Activated T-helper 17 cell treated with anti-CD3 and anti-CD28 coated beads, Interleukin-2, amount 50 U/mL, for 72 hours (primary cell): Measurements from ENCODE around the gene SSMEM1. TPM values are rescaled to one million over a fixed set of nuclear protein-coding genes. Genes with fewer than 3 reads are reported as not detected.

Experiments
- ATAC-seq: fragments of 150-1000 bp; cut with Tn5 transposase; replicated peaks from 2 replicates; pipeline ENCODE4 v1.10.0; 2021; ENCODE audit warnings: mild to moderate bottlenecking, moderate library complexity
- H3K27ac Mint-ChIP-seq: one replicate; pipeline ENCODE4 v1.8.0; 2022; ENCODE audit warnings: mixed read lengths
- H3K27me3 Mint-ChIP-seq: one replicate; pipeline ENCODE4 v1.8.0; 2022; ENCODE audit warnings: mixed read lengths
- H3K36me3 Mint-ChIP-seq: one replicate; pipeline ENCODE4 v1.8.0; 2022; ENCODE audit warnings: low read depth, mild to moderate bottlenecking, mixed read lengths
- H3K4me1 Mint-ChIP-seq: one replicate; pipeline ENCODE4 v1.8.0; 2022; ENCODE audit warnings: mixed read lengths
- H3K4me3 Mint-ChIP-seq: one replicate; pipeline ENCODE4 v1.8.0; 2022; ENCODE audit warnings: mild to moderate bottlenecking, mixed read lengths
- H3K9me3 Mint-ChIP-seq: one replicate; pipeline ENCODE4 v1.8.0; 2022; ENCODE audit warnings: mixed read lengths
- total RNA-seq, 2 donors: library from RNA; stranded (reverse); gene quantifications; one replicate each; pipeline ENCODE4 v1.2.3, GENCODE V29; 2022

SSMEM1 gene
- total RNA-seq, 2 donors from 2014 or later = not detected

GRCh38 chr7:130196476-130196875, 11.2 kb upstream of the SSMEM1 start:
- H3K36me3 Mint-ChIP-seq = peaks cover 97% of the 10 kb centered on the region
- no peaks in the 10 kb centered on the region for H3K9me3 Mint-ChIP-seq
- no peaks in the 10 kb centered on the region for H3K27me3 Mint-ChIP-seq
- no peak overlapping the region for H3K27ac Mint-ChIP-seq
- no peak overlapping the region for H3K4me3 Mint-ChIP-seq
- no peak for ATAC-seq
- peaks cover 9% of the 10 kb centered on the region for H3K4me1 Mint-ChIP-seq

- Mint-ChIP-seq H3K27me3 (no peaks in the 10 kb centered on the region), H3K27ac (no peak overlapping the region), H3K9me3 (no peaks in the 10 kb centered on the region), H3K4me1 (peaks cover 14% of the 10 kb centered on the region), H3K36me3 (peaks cover 97% of the 10 kb centered on the region), H3K4me3 (no peak overlapping the region)
- ATAC-seq = no peak
These were observed 10.6 kb upstream of the SSMEM1 start for GRCh38 chr7:130197094-130197493.

- Mint-ChIP-seq H3K4me1 (peaks cover 25% of the 10 kb centered on the region), H3K27ac (no peak overlapping the region), H3K27me3 (no peaks in the 10 kb centered on the region), H3K9me3 (no peaks in the 10 kb centered on the region), H3K36me3 (peaks cover 84% of the 10 kb centered on the region), H3K4me3 (no peak overlapping the region)
- no peak for ATAC-seq
These were observed 5.9 kb upstream of the SSMEM1 start for GRCh38 chr7:130201796-130202195.

GRCh38 chr7:130205084-130205947, 2.3 kb upstream of the SSMEM1 start, which contains the start of gene TMEM209:
TMEM209 (minus strand) TSS chr7:130205406; CDS start chr7:130205375, 31 bp downstream.
- H3K27ac Mint-ChIP-seq = peak within 1 kb of the TSS; percentile 99
- H3K36me3 Mint-ChIP-seq = peaks cover 49% of the 10 kb centered on the region
- H3K9me3 Mint-ChIP-seq = no peaks in the 10 kb centered on the region
- no peaks in the 10 kb centered on the region for H3K27me3 Mint-ChIP-seq
- peak; percentile 98 for ATAC-seq
- H3K4me1 Mint-ChIP-seq = peaks cover 21% of the 10 kb centered on the region
- peak within 1 kb of the TSS; percentile 99 for H3K4me3 Mint-ChIP-seq

GRCh38 chr7:130207033-130207432, 627 bp upstream of the SSMEM1 start:
- Mint-ChIP-seq H3K27me3 (peaks cover 2% of the 10 kb centered on the region), H3K9me3 (no peaks in the 10 kb centered on the region), H3K4me3 (no peak overlapping the region), H3K4me1 (peaks cover 11% of the 10 kb centered on the region), H3K27ac (no peak overlapping the region), H3K36me3 (peaks cover 31% of the 10 kb centered on the region)
- no peak for ATAC-seq

GRCh38 chr7:130208516-130208915, 856 bp downstream of the SSMEM1 start:
- Mint-ChIP-seq H3K27ac (no peak overlapping the region), H3K27me3 (peaks cover 4% of the 10 kb centered on the region), H3K4me3 (no peak overlapping the region), H3K4me1 (peaks cover 6% of the 10 kb centered on the region), H3K9me3 (no peaks in the 10 kb centered on the region), H3K36me3 (peaks cover 17% of the 10 kb centered on the region)
- ATAC-seq = no peak

- no peak for ATAC-seq
- Mint-ChIP-seq H3K27me3 (peaks cover 8% of the 10 kb centered on the region), H3K4me1 (peaks cover 3% of the 10 kb centered on the region)
These were observed 2.7 kb downstream of the SSMEM1 start for GRCh38 chr7:130210181-130210935.

GRCh38 chr7:130213828-130214227, 6.2 kb downstream of the SSMEM1 start:
- no peak overlapping the region for H3K27ac Mint-ChIP-seq
- H3K9me3 Mint-ChIP-seq = no peaks in the 10 kb centered on the region
- no peaks in the 10 kb centered on the region for H3K36me3 Mint-ChIP-seq
- no peak for ATAC-seq
- no peak overlapping the region for H3K4me3 Mint-ChIP-seq
- peaks cover 8% of the 10 kb centered on the region for H3K27me3 Mint-ChIP-seq
- no peaks in the 10 kb centered on the region for H3K4me1 Mint-ChIP-seq

More at GRCh38 chr7:130210181-130210935, 2.7 kb downstream of the SSMEM1 start:
- H3K36me3 Mint-ChIP-seq = peaks cover 1% of the 10 kb centered on the region
- no peaks in the 10 kb centered on the region for H3K9me3 Mint-ChIP-seq
- H3K4me3 Mint-ChIP-seq = no peak overlapping the region
- no peak overlapping the region for H3K27ac Mint-ChIP-seq

GRCh38 chr7:130216025-130216424, 8.4 kb downstream of the SSMEM1 start:
- no peak for ATAC-seq
- H3K9me3 Mint-ChIP-seq = no peaks in the 10 kb centered on the region
- no peaks in the 10 kb centered on the region for H3K36me3 Mint-ChIP-seq
- H3K4me3 Mint-ChIP-seq = no peak overlapping the region
- peaks cover 8% of the 10 kb centered on the region for H3K27me3 Mint-ChIP-seq
- H3K27ac Mint-ChIP-seq = no peak overlapping the region
- no peaks in the 10 kb centered on the region for H3K4me1 Mint-ChIP-seq

GRCh38 chr7:130216750-130217149, 9.1 kb downstream of the SSMEM1 start:
- H3K27me3 Mint-ChIP-seq = peaks cover 8% of the 10 kb centered on the region
- H3K9me3 Mint-ChIP-seq = no peaks in the 10 kb centered on the region
- no peak overlapping the region for H3K27ac Mint-ChIP-seq
- no peaks in the 10 kb centered on the region for H3K4me1 Mint-ChIP-seq
- H3K36me3 Mint-ChIP-seq = no peaks in the 10 kb centered on the region
- ATAC-seq = no peak
- no peak overlapping the region for H3K4me3 Mint-ChIP-seq

GRCh38 chr7:130218806-130219620, 11.4 kb downstream of the SSMEM1 start:
- Mint-ChIP-seq H3K36me3 (no peaks in the 10 kb centered on the region), H3K27ac (no peak overlapping the region), H3K4me1 (no peaks in the 10 kb centered on the region), H3K27me3 (peaks cover 3% of the 10 kb centered on the region), H3K9me3 (no peaks in the 10 kb centered on the region), H3K4me3 (no peak overlapping the region)
- no peak for ATAC-seq

- H3K4me3 Mint-ChIP-seq = no peak overlapping the region
- no peaks in the 10 kb centered on the region for H3K27me3 Mint-ChIP-seq
These were observed 12.2 kb downstream of the SSMEM1 start for GRCh38 chr7:130219871-130220270.

GRCh38 chr7:130221746-130222145, 14.1 kb downstream of the SSMEM1 start:
- Mint-ChIP-seq H3K36me3 (no peaks in the 10 kb centered on the region), H3K4me3 (no peak overlapping the region), H3K4me1 (no peaks in the 10 kb centered on the region)

More at GRCh38 chr7:130219871-130220270, 12.2 kb downstream of the SSMEM1 start:
- no peaks in the 10 kb centered on the region for H3K4me1 Mint-ChIP-seq
- H3K36me3 Mint-ChIP-seq = no peaks in the 10 kb centered on the region
- no peaks in the 10 kb centered on the region for H3K9me3 Mint-ChIP-seq
- no peak for ATAC-seq
- no peak overlapping the region for H3K27ac Mint-ChIP-seq

GRCh38 chr7:130223646-130224045, 16.0 kb downstream of the SSMEM1 start:
- H3K36me3 Mint-ChIP-seq = no peaks in the 10 kb centered on the region
- H3K4me1 Mint-ChIP-seq = no peaks in the 10 kb centered on the region
- no peak for ATAC-seq
- no peaks in the 10 kb centered on the region for H3K9me3 Mint-ChIP-seq
- H3K4me3 Mint-ChIP-seq = no peak overlapping the region
- H3K27ac Mint-ChIP-seq = peak overlapping the region; percentile 56
- H3K27me3 Mint-ChIP-seq = no peaks in the 10 kb centered on the region

More at GRCh38 chr7:130221746-130222145, 14.1 kb downstream of the SSMEM1 start:
- Mint-ChIP-seq H3K27me3 (no peaks in the 10 kb centered on the region), H3K9me3 (no peaks in the 10 kb centered on the region), H3K27ac (no peak overlapping the region)
- no peak for ATAC-seq
